GM13976 (cell line): ENCODE measurements around the gene DHRSX.

Source experiments
- DNase-seq: peaks from one replicate; pipeline ENCODE4 v3.0.0; 2012; ENCODE audit warnings: low spot score
- in situ Hi-C: fragments of 300-500 bp; cut with MboI; formaldehyde crosslinking; loops from one replicate; pipeline ENCODE4 v1.12.0; 2022; ENCODE audit warnings: low sequenced_read_pairs, mixed read lengths, inconsistent platforms; ENCODE audit not compliant: unreplicated experiment
- TF ChIP-seq, protein P1 (sequence below): IDR thresholded peaks from 2 replicates; pipeline ENCODE4 v1.5.1; 2012; ENCODE audit warnings: borderline replicate concordance, mild to moderate bottlenecking; ENCODE audit not compliant: insufficient read depth; ENCODE audit errors: extremely low read depth, missing control alignments, control extremely low read depth

DHRSX gene

DNA sequence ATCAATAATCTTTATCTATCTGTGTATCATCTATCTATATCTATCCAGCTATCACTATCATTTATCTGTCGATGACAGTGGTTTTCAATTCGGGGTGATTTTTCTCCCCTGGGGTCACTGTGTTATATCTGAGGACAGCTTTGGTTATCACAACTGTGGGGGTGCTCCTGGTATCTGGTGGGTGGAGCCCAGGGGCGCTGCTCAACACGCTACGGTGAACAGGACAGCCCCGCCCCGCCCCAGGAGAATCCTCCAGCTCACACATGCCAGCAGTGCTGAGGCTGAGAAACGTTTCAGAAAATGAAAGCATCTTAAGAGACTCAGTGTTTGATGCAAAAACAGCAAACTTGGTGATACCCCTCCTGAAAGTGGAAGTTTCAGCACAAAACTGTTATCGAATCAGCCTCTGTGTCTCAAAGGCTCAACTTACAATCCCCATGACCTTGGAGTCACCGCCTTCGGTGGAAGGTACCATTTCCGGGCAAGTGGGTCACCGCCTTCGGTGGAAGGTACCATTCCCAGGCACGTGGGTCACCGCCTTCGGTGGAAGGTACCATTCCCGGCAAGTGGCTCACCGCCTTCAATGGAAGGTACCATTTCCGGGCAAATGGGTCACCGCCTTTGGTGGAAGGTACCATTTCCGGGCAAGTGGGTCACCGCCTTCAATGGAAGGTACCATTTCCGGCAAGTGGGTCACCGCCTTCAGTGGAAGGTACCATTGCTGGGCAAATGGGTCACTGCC is 315.3 kb downstream of the DHRSX start:
- TF ChIP-seq, protein P1, sequence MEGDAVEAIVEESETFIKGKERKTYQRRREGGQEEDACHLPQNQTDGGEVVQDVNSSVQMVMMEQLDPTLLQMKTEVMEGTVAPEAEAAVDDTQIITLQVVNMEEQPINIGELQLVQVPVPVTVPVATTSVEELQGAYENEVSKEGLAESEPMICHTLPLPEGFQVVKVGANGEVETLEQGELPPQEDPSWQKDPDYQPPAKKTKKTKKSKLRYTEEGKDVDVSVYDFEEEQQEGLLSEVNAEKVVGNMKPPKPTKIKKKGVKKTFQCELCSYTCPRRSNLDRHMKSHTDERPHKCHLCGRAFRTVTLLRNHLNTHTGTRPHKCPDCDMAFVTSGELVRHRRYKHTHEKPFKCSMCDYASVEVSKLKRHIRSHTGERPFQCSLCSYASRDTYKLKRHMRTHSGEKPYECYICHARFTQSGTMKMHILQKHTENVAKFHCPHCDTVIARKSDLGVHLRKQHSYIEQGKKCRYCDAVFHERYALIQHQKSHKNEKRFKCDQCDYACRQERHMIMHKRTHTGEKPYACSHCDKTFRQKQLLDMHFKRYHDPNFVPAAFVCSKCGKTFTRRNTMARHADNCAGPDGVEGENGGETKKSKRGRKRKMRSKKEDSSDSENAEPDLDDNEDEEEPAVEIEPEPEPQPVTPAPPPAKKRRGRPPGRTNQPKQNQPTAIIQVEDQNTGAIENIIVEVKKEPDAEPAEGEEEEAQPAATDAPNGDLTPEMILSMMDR = no peak
- no peak for DNase-seq
- in situ Hi-C loops = no loop called here

DNA sequence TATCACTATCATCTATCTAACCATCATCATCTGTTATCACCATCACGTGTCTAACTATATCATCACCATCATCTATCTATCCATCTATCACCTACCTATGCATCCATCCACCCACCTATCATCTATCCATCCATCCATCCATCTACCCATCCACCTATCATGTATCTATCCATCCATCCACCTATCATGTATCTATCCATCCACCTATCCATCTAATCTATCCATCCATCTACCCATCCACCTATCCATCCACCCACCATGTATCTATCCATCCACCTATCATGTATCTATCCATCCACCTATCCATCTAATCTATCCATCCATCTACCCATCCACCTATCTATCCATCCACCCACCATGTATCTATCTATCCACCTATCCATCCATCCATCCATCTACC is 316.7 kb downstream of the DHRSX start:
- TF ChIP-seq, protein P1 = no peak
- no peak for DNase-seq

DNA sequence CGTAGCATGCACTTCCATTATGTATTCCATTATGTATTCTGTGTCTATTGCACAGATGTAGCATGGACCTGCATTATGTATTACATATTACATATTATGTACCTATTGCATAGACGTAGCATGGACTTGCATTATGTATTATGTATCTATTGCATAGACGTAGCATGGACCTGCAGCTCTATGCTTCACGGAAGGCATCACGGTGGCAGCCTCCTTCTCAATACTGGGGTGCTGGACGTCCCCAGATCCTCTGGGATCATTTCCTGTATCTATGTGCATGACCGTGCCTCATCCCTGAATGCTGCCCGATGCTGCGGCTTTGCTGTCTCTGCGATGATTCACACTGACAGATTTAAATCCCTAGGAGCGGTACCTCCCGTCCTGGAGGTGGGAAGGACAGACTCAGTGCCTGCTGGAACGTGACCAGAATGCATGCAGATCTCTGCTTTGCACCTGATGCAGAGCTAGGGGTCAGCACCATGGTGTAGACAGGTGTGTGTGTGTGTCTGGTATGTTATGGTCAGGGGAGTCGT is 317.5 kb downstream of the DHRSX start:
- no peak for DNase-seq
- TF ChIP-seq, protein P1 = no peak
- in situ Hi-C loops = no loop called here

More for the DNA sequence above, 316.7 kb downstream of the DHRSX start:
- in situ Hi-C loops = no loop called here

- in situ Hi-C loops = no loop called here
- TF ChIP-seq, protein P1 = no peak
- DNase-seq = no peak
These were observed 323.2 kb downstream of the DHRSX start for GRCh38 chrX:2177541-2177940.

GRCh38 chrX:2176733-2177132 is 324.0 kb downstream of the DHRSX start:
- DNase-seq = no peak
- TF ChIP-seq, protein P1 = no peak
- in situ Hi-C loops = no loop called here

DNA sequence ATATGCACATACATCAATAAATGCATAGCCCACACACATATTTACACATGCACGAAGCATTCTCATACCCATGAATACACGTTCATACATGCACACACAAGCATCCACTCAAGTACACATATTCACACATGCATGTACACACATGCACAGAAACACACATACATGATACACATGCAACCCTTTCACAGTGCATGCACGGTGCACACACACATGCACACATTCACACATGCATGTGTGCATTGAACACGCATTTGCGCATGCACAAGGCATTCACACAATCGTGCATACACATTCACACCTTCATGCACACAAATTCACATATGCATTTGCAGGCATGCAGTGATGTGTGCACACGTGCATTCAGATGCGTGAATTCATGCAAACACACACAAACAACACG is 324.5 kb downstream of the DHRSX start:
- in situ Hi-C loops = no loop called here
- TF ChIP-seq, protein P1 = no peak

More for the DNA sequence above, 324.5 kb downstream of the DHRSX start:
- DNase-seq = no peak
